ENCODE measurements around the gene CNTN2.

The CNTN2 gene

DNA sequence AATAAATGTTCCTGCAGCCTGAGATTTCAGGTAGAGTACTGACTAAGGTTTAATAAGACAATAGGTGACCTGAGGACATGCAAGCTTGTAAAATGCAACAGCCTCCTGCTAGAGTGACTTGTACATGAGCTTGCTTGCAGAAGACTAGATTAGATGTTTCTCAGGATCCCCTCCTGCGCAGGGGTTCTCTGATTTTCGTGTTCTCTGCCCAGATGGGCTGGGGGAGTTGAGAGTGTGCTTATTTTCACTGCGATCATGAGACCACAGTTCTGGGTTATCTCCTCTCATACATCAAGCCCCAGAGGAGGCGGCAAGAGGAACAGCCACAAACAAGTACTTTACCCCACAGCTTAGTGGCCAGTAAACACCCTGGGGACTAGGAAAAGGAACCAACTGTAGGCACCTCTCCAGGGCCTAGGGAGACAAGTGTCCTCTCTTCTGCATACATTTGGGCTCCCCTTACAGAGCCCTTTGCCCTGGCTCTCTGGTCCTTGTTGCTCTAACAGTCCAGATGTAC is 33.3 kb downstream of the CNTN2 start:
- DNase-seq (ENCODE audit: low spot score), result no peak
- TF ChIP-seq, protein P1, sequence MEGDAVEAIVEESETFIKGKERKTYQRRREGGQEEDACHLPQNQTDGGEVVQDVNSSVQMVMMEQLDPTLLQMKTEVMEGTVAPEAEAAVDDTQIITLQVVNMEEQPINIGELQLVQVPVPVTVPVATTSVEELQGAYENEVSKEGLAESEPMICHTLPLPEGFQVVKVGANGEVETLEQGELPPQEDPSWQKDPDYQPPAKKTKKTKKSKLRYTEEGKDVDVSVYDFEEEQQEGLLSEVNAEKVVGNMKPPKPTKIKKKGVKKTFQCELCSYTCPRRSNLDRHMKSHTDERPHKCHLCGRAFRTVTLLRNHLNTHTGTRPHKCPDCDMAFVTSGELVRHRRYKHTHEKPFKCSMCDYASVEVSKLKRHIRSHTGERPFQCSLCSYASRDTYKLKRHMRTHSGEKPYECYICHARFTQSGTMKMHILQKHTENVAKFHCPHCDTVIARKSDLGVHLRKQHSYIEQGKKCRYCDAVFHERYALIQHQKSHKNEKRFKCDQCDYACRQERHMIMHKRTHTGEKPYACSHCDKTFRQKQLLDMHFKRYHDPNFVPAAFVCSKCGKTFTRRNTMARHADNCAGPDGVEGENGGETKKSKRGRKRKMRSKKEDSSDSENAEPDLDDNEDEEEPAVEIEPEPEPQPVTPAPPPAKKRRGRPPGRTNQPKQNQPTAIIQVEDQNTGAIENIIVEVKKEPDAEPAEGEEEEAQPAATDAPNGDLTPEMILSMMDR (IDR thresholded peaks at IDR 0.05; ENCODE audit: poor library complexity, severe bottlenecking), result no peak
- Histone ChIP-seq H3K4me1 (ENCODE audit: insufficient read depth, poor library complexity, severe bottlenecking) (no peaks in the 10 kb centered on the region), H3K9me3 (ENCODE audit: severe bottlenecking) (no peaks in the 10 kb centered on the region), H3K36me3 (ENCODE audit: low read depth) (no peaks in the 10 kb centered on the region), H3K4me3 (ENCODE audit: severe bottlenecking) (no peak overlapping the region), H3K27ac (ENCODE audit: poor library complexity, severe bottlenecking) (no peak overlapping the region), H3K27me3 (ENCODE audit: insufficient read depth, poor library complexity, severe bottlenecking) (no peaks in the 10 kb centered on the region)
- no peak for ATAC-seq (ENCODE audit: low read depth)

DNA sequence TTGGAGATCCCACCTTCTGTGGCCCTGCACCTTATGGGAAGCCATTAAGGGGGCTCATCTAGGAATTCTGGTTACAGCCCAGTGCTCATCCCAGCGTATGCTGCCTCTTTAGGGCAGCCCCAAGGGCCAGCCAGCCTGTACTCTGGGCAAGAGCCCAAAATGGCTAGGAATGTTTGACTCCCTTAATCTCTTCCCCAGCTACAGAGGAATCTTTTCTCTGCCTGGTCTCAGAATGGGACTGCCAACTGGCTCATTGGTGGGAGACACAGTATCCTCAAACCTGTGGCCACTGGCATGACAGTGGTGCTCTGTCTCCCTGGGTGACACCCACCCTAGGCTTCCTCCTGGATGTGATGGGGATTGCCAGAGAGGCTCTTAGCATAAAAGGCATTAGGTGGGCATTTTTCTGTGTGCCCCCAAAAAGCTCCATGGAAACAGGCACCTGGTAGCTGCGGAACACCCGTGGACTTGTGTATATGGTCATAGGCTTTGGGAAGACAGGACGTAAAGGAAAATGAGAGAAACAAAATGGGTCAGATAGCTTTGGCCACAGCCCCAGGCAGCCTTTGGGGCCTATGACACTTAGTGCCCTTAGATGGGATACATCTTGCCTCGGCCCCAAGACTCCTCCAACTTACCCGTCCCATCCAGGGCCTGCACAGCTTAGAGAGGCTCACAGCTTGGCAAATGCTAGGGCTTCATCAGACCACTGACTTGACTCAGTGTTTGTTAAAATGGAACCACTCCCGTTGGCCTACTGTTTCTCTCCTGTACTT is 34.3 kb downstream of the CNTN2 start:
- Histone ChIP-seq H3K27me3 (ENCODE audit: insufficient read depth, poor library complexity, severe bottlenecking) (no peaks in the 10 kb centered on the region), H3K36me3 (ENCODE audit: low read depth) (no peaks in the 10 kb centered on the region), H3K4me3 (ENCODE audit: severe bottlenecking) (no peak overlapping the region), H3K9me3 (ENCODE audit: severe bottlenecking) (no peaks in the 10 kb centered on the region), H3K4me1 (ENCODE audit: insufficient read depth, poor library complexity, severe bottlenecking) (no peaks in the 10 kb centered on the region), H3K27ac (ENCODE audit: poor library complexity, severe bottlenecking) (no peak overlapping the region)
- no peak for DNase-seq (ENCODE audit: low spot score)
- TF ChIP-seq, protein P1 (IDR thresholded peaks at IDR 0.05; ENCODE audit: poor library complexity, severe bottlenecking), result no peak
- ATAC-seq (ENCODE audit: low read depth), result no peak

DNA sequence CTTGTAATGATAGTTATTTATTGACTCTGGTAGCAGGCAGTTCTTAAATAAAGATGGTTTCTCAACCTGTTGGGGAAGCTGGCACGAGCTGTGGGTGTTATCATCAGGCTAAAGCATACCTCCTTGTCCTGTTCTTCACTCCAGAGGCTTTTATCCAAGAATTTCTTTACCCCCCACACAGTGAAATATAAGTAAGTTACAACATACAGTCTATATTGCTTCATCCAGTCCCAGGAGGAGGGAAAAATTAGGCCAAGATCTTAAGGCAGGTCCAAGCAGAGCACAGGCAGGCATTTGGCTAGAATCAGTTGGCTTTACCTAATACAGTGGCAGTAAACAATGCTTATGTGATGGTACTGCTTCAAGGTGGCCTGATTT is 34.9 kb downstream of the CNTN2 start:
- Histone ChIP-seq H3K27me3 (ENCODE audit: insufficient read depth, poor library complexity, severe bottlenecking) (no peaks in the 10 kb centered on the region), H3K9me3 (ENCODE audit: severe bottlenecking) (no peaks in the 10 kb centered on the region), H3K4me1 (ENCODE audit: insufficient read depth, poor library complexity, severe bottlenecking) (no peaks in the 10 kb centered on the region), H3K4me3 (ENCODE audit: severe bottlenecking) (no peak overlapping the region), H3K27ac (ENCODE audit: poor library complexity, severe bottlenecking) (no peak overlapping the region), H3K36me3 (ENCODE audit: low read depth) (no peaks in the 10 kb centered on the region)
- TF ChIP-seq, protein P1 (IDR thresholded peaks at IDR 0.05; ENCODE audit: poor library complexity, severe bottlenecking), result no peak
- ATAC-seq (ENCODE audit: low read depth) (no peak), DNase-seq (ENCODE audit: low spot score) (no peak)

DNA sequence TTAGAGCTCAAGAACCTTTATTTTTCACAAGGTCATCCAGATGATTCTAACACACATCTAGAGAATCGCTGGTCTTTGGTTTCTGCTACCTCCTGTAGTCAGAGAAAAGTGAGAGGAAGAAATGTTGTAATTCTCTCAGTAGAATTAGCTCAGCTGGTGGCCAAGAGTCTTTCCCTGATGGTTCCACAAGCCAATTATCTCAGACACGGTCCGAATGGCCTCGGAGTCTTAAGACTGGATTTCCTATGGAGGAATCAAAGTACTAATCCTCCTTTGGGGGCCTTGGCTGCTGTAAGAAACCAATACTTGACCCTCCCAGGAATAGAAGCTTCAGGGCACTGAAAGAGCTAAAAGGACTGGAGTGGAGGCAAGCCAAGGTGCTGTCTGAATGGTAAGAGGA is 39.4 kb downstream of the CNTN2 start:
- ATAC-seq (ENCODE audit: low read depth) (no peak), DNase-seq (ENCODE audit: low spot score) (no peak)
- peaks cover 9% of the 10 kb centered on the region; the same call in 1 of the 2 replicates for H3K36me3 ChIP-seq (ENCODE audit: low read depth)
- H3K4me1 ChIP-seq (ENCODE audit: insufficient read depth, poor library complexity, severe bottlenecking), result no peaks in the 10 kb centered on the region
- no peak overlapping the region for H3K27ac ChIP-seq (ENCODE audit: poor library complexity, severe bottlenecking)
- no peaks in the 10 kb centered on the region for H3K9me3 ChIP-seq (ENCODE audit: severe bottlenecking)
- H3K4me3 ChIP-seq (ENCODE audit: severe bottlenecking), result no peak overlapping the region
- H3K27me3 ChIP-seq (ENCODE audit: insufficient read depth, poor library complexity, severe bottlenecking), result no peaks in the 10 kb centered on the region
- TF ChIP-seq, protein P1 (IDR thresholded peaks at IDR 0.05; ENCODE audit: poor library complexity, severe bottlenecking), result no peak

DNA sequence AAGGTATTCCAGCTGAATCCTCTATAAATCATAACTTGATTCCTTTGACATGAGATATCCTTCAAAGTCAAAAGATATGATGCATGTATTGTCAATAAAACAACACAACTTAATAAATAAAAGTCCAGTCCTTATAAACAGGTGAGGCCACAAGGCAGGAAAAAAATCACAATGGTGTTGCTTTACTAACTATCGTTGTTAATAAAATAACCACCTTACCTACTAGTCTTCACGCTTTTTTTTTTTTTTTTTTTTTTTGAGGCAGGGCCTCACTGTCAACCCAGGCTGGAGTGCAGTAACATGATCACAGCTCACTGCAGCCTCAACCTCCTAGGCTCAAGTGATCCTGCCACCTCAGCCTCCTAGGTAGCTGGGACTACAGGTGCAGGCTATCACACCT is 41.3 kb downstream of the CNTN2 start, which contains the start of gene TMEM81:
Gene TMEM81, minus strand, starts transcription at position 101 of the 400 bp plus-strand sequence. CDS start 140 bp downstream, outside the sequence.
- no peaks in the 10 kb centered on the region for H3K27me3 ChIP-seq (ENCODE audit: insufficient read depth, poor library complexity, severe bottlenecking)
- H3K9me3 ChIP-seq (ENCODE audit: severe bottlenecking), result no peaks in the 10 kb centered on the region
- DNase-seq (ENCODE audit: low spot score) (no peak), ATAC-seq (ENCODE audit: low read depth) (no peak)
- H3K4me3 ChIP-seq (ENCODE audit: severe bottlenecking), result no peak within 1 kb of the TSS
- no peaks in the 10 kb centered on the region for H3K4me1 ChIP-seq (ENCODE audit: insufficient read depth, poor library complexity, severe bottlenecking)
- H3K36me3 ChIP-seq (ENCODE audit: low read depth), result peaks cover 26% of the 10 kb centered on the region
- H3K27ac ChIP-seq (ENCODE audit: poor library complexity, severe bottlenecking), result no peak within 1 kb of the TSS
- TF ChIP-seq, protein P1 (IDR thresholded peaks at IDR 0.05; ENCODE audit: poor library complexity, severe bottlenecking), result no peak

Measured in RWPE2 (cell line).